Measurements from ENCODE around the gene ALPL.

Gene ALPL

DNA sequence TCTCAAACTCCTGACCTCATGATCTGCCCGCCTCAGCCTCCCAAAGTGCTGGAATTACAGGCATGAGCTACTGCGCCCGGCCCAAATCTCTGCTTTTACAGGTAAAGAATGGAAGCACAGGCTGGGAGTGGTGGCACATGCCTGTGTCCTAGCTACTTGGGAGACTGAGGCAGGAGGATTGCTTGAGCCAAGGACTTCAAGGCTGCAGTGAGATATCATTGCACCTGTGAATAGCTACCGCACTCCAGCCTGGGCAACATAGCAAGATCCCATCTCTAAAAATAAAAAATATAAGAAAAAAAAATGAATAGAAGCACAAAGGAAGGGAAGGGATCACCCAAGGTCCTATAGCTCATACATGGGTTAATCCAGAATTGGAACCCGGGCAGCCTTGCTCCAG lies 15.0 kb downstream of the ALPL start:
- no peak overlapping the region for H3K4me3 ChIP-seq (ENCODE audit: low read depth, low read length)
- TF ChIP-seq, protein P1, sequence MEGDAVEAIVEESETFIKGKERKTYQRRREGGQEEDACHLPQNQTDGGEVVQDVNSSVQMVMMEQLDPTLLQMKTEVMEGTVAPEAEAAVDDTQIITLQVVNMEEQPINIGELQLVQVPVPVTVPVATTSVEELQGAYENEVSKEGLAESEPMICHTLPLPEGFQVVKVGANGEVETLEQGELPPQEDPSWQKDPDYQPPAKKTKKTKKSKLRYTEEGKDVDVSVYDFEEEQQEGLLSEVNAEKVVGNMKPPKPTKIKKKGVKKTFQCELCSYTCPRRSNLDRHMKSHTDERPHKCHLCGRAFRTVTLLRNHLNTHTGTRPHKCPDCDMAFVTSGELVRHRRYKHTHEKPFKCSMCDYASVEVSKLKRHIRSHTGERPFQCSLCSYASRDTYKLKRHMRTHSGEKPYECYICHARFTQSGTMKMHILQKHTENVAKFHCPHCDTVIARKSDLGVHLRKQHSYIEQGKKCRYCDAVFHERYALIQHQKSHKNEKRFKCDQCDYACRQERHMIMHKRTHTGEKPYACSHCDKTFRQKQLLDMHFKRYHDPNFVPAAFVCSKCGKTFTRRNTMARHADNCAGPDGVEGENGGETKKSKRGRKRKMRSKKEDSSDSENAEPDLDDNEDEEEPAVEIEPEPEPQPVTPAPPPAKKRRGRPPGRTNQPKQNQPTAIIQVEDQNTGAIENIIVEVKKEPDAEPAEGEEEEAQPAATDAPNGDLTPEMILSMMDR (IDR thresholded peaks at IDR 0.05; ENCODE audit: borderline replicate concordance, insufficient read depth, low read depth, low read length) = no peak

DNA sequence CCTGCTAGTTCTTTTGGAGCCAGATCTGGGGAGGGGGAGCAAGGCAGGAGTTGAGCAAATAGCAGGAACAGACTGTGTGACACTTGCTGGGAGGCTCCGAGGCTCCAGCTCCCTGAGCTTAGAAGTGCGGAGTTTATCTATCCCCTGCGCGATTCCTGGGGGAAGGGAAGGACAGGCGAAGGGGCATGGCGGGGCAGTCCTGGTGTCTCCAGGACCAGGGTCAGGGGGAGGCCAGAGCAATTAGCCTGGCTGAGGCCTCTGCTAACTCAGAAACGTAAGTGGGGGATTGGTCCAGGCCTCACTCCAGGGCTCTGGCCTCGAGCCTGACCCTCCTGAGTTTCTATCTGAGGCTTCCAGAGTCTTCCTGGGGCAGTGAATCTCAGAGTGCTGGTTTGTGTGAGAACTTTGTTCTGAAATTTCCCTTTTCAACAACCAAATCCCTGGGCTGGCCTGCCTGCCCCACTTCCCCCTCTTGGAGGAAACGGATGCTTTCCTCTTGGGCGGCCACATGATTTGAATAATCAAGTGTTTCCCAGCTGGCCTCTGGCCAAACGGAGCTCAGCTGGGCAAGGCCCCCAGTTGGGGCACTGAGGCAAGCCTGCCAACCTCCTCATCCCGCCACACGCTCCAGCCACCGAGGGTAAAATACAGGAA lies 15.6 kb downstream of the ALPL start:
- TF ChIP-seq, protein P1 (IDR thresholded peaks at IDR 0.05; ENCODE audit: borderline replicate concordance, insufficient read depth, low read depth, low read length) = no peak
- no peak overlapping the region for H3K4me3 ChIP-seq (ENCODE audit: low read depth, low read length)

DNA sequence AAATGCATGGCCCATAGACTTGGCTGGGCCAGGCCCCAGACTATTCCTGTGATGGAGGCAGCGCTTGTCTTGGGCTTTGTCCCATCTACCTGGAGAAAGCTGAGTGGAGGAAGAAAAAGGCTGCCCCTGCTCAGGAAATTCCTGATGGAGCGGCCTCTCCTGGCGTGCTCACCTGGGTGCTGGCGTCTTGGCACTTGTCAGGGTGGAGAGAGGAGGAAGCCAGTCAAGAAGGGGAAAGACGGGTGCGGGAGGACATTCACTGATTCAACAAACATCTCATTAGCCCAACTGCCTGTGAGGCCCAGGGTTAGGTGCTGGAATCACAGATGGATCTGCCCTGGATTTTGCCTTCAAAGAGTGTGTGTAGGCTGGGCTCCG lies 16.1 kb downstream of the ALPL start:
- TF ChIP-seq, protein P1 (IDR thresholded peaks at IDR 0.05; ENCODE audit: borderline replicate concordance, insufficient read depth, low read depth, low read length) = no peak

DNA sequence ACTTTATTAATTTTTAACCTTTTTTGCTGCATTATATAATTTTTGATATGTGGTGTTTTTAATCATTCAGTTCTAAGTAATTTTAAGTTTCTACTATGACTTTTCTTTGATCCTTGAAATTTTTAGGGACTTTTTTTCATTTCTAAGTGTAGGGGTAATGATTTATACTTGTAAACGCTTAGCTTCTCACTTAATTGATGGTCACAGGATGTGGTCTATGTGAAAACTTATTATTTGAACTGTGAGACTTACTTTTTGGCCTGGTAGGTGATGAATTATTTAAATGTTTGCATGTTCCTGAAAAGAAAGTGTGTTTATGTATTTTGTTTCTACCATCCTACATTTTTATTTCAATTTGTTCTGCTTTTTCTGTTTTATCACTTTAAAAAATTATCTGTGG lies 17.2 kb downstream of the ALPL start:
- no peak overlapping the region for H3K4me3 ChIP-seq (ENCODE audit: low read depth, low read length)
- TF ChIP-seq, protein P1 (IDR thresholded peaks at IDR 0.05; ENCODE audit: borderline replicate concordance, insufficient read depth, low read depth, low read length) = no peak

More for the DNA sequence above, 16.1 kb downstream of the ALPL start:
- H3K4me3 ChIP-seq (ENCODE audit: low read depth, low read length) = no peak overlapping the region

DNA sequence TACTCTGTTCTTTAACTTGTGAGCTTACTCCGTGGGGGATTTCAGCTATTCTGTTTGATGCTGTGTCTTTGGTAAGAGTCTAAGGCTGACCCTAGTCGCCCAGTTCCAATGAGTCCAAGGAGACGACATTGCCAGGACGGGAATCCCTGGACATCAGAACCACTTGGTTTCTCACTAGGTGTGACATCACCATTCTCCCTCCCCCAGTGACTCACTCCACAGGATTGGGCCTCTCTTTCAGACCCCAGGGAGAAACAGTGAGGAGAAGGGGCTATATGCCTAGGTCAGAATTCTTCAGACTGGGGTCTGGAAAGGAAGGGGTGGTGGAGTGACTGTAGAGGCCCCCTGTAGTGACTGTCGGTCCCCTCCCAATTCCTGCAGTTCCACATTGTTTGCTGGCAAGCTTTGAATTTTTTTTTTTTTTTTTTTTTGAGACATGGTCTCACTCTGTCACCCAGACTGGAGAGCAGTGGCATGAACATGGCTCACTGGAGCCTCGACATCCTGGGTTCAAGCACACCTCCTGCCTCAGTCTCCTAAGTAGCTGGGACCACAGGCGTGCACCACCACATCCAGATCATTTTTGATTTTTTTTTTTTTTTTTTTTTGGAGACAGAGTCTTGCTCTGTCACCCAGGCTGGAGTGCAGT lies 21.3 kb downstream of the ALPL start:
- no peak overlapping the region for H3K4me3 ChIP-seq (ENCODE audit: low read depth, low read length)
- TF ChIP-seq, protein P1 (IDR thresholded peaks at IDR 0.05; ENCODE audit: borderline replicate concordance, insufficient read depth, low read depth, low read length) = no peak

DNA sequence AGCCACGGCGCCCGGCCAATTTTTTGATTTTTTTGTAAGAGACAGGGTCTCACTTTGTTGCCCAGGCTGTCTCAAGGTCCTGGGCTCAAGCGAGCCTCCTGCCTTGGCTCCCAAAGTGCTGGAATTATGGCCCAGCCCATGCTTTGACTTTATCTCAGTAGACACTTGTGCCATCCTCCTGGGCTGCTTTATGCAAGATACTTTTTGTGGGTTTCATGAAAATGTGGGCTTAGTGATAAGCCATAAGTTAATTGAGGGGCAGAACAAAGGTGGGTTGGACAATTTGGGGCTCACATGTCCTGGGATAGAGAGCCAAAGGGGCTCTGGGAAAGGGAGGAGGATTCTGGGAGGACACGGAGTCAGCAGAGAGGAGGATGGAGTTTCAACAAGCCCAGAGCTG lies 22.0 kb downstream of the ALPL start:
- TF ChIP-seq, protein P1 (IDR thresholded peaks at IDR 0.05; ENCODE audit: borderline replicate concordance, insufficient read depth, low read depth, low read length) = no peak
- no peak overlapping the region for H3K4me3 ChIP-seq (ENCODE audit: low read depth, low read length)

DNA sequence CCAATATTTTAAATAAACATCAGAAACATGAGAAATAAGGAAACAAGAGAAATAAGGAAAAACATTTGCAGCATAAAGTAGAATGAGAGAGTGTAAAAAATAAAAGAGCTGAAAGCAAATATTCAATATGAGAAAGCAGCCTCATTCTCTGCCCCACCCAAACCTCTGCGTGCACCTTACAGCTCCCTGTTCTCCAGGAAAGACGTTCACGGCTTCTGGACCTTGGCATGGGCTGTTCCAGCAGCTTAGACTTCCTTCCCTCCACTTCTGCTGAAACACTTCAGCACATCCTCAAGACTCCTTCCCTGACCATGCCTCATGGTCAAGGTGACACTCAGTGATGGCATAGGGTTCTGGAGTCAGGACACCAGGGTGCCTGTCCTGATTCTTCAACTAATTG lies 23.3 kb downstream of the ALPL start:
- TF ChIP-seq, protein P1 (IDR thresholded peaks at IDR 0.05; ENCODE audit: borderline replicate concordance, insufficient read depth, low read depth, low read length) = no peak
- H3K4me3 ChIP-seq (ENCODE audit: low read depth, low read length) = no peak overlapping the region
